Esophagus muscularis mucosa (tissue), 4 donors: ENCODE results near the gene HCFC1R1. TPM values are rescaled to one million over a fixed set of nuclear protein-coding genes. Genes with fewer than 3 reads are reported as not detected.
A peak's percentile ranks its signal among the peaks of the same experiment; 100 is the strongest.

ENCODE experiments used
- DNase-seq: peaks from one replicate; pipeline ENCODE4 v3.0.0-alpha.2; 2017; ENCODE audit errors: extremely low spot score
- H3K27ac ChIP-seq, 4 donors: fragments of 200-600 bp; sonication (generic); replicated peaks in 1 of 4; 1 replicate in 3 of 4; 2 replicates in 1 of 4; pipeline ENCODE4 v1.5.1; 2016 to 2019; ENCODE audit warnings: mild to moderate bottlenecking in 1 of 4
- H3K27me3 ChIP-seq, 4 donors: fragments of 200-600 bp; sonication (generic); one replicate each; pipeline versions ENCODE4 v1.5.1 to v1.6.0; 2016 to 2019
- H3K36me3 ChIP-seq, 4 donors: fragments of 200-600 bp; sonication (generic); one replicate each; pipeline ENCODE4 v1.5.1; 2016 to 2019
- H3K4me1 ChIP-seq, 4 donors: fragments of 200-600 bp; sonication (generic); one replicate each; pipeline ENCODE4 v1.5.1; 2016 to 2019
- H3K4me3 ChIP-seq, 4 donors: fragments of 200-600 bp; sonication (generic); 1 replicate in 2 of 4; 2 replicates in 2 of 4; pipeline ENCODE4 v1.5.1; 2016 to 2019; ENCODE audit warnings: mild to moderate bottlenecking in 4 of 4, moderate library complexity in 1 of 4
- H3K9me3 ChIP-seq, 4 donors: fragments of 200-600 bp; sonication (generic); 1 replicate in 3 of 4; 2 replicates in 1 of 4; pipeline ENCODE4 v1.5.1; 2016 to 2019
- EP300 ChIP-seq: sonication (generic); formaldehyde crosslinking; IDR thresholded peaks from one replicate; pipeline ENCODE4 v1.6.1; 2017; ENCODE audit warnings: antibody characterized with exemption
- POLR2A ChIP-seq: fragments of 450-650 bp; IDR thresholded peaks from one replicate; pipeline ENCODE4 v1.6.1; 2017; ENCODE audit warnings: antibody characterized with exemption, moderate library complexity, mild to moderate bottlenecking, low read depth
- POLR2AphosphoS5 ChIP-seq, 2 donors: sonication (generic); formaldehyde crosslinking; IDR thresholded peaks; one replicate each; pipeline ENCODE4 v1.6.1; 2017; ENCODE audit warnings: antibody characterized with exemption in 2 of 2
- WGBS: methylation state at CpG from one replicate; pipeline ENCODE4 v1.1.5; 2018; 5-methylcytosine and 5-hydroxymethylcytosine counted together
- intact Hi-C: fragments of 100-400 bp; cut with DNase I; formaldehyde crosslinking; loops from one replicate; pipeline ENCODE4 v1.15.1; 2023
- total RNA-seq, 4 donors: library from RNA; depleted of rRNA; stranded (reverse); fragments of >200 nt; gene quantifications; one replicate each; pipeline versions ENCODE4 v1.1.0 to v1.2.1, GENCODE V29; 2016
- TF ChIP-seq, protein P1 (sequence below), 3 experiments: fragments of 200-600 bp in 2 of 3; fragments of 450-650 bp in 1 of 3; sonication (generic) in 2 of 3; IDR thresholded peaks; one replicate each; pipeline ENCODE4 v1.5.1; 2017 to 2019; ENCODE audit warnings: antibody characterized with exemption in 3 of 3, mild to moderate bottlenecking in 2 of 3, moderate library complexity in 1 of 3

The HCFC1R1 gene
- total RNA-seq, 4 donors from 2014 or later = 28.8 to 134 (median 72.2) TPM

GRCh38 chr16:3046641-3047386, 23.1 kb upstream of the HCFC1R1 start:
- intact Hi-C loops = no loop called here
- TF ChIP-seq POLR2AphosphoS5 (IDR thresholded peaks at IDR 0.05) (no peak), EP300 (no peak)
- H3K4me1 ChIP-seq = peaks cover 20 to 25% (median 23%) of the 10 kb centered on the region in 4 donors
- 2% methylated on average over 16 of the region's 54 CpGs for WGBS
- peaks cover 6 to 98% (median 55%) of the 10 kb centered on the region in 4 donors for H3K27me3 ChIP-seq
- DNase-seq = no peak
- no peaks in the 10 kb centered on the region for H3K9me3 ChIP-seq
- no peaks in the 10 kb centered on the region for H3K36me3 ChIP-seq
- no peak overlapping the region for H3K27ac ChIP-seq
- peak overlapping the region; percentile 48 to 60 (median 54) for H3K4me3 ChIP-seq

GRCh38 chr16:3045758-3046640, 22.3 kb upstream of the HCFC1R1 start, which contains the start of gene MMP25:
Gene MMP25, plus strand, starts transcription at chr16:3046561. Its CDS starts 357 bp downstream, at chr16:3046918.
- intact Hi-C loops = no loop called here
- no peaks in the 10 kb centered on the region for H3K9me3 ChIP-seq
- no peaks in the 10 kb centered on the region for H3K36me3 ChIP-seq
- DNase-seq = no peak
- TF ChIP-seq POLR2AphosphoS5 (IDR thresholded peaks at IDR 0.05) = no peak
- TF ChIP-seq POLR2A = no peak
- TF ChIP-seq EP300 = no peak
- TF ChIP-seq, protein P1, sequence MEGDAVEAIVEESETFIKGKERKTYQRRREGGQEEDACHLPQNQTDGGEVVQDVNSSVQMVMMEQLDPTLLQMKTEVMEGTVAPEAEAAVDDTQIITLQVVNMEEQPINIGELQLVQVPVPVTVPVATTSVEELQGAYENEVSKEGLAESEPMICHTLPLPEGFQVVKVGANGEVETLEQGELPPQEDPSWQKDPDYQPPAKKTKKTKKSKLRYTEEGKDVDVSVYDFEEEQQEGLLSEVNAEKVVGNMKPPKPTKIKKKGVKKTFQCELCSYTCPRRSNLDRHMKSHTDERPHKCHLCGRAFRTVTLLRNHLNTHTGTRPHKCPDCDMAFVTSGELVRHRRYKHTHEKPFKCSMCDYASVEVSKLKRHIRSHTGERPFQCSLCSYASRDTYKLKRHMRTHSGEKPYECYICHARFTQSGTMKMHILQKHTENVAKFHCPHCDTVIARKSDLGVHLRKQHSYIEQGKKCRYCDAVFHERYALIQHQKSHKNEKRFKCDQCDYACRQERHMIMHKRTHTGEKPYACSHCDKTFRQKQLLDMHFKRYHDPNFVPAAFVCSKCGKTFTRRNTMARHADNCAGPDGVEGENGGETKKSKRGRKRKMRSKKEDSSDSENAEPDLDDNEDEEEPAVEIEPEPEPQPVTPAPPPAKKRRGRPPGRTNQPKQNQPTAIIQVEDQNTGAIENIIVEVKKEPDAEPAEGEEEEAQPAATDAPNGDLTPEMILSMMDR (IDR thresholded peaks at IDR 0.05) = no peak
- no peak within 1 kb of the TSS for H3K27ac ChIP-seq
- H3K27me3 ChIP-seq = peaks cover 6 to 97% (median 55%) of the 10 kb centered on the region in 4 donors
- peak within 1 kb of the TSS; percentile 48 to 60 (median 54) for H3K4me3 ChIP-seq
- WGBS = under 1% methylated on average over 34 of the region's 86 CpGs
- H3K4me1 ChIP-seq = peaks cover 20 to 25% (median 23%) of the 10 kb centered on the region in 4 donors

GRCh38 chr16:3044708-3045107, 21.0 kb upstream of the HCFC1R1 start:
- Histone ChIP-seq H3K4me1 (peaks cover 20 to 25% (median 23%) of the 10 kb centered on the region in 4 donors), H3K27ac (no peak overlapping the region), H3K9me3 (no peaks in the 10 kb centered on the region), H3K27me3 (peaks cover 6 to 98% (median 57%) of the 10 kb centered on the region in 4 donors), H3K4me3 (peak overlapping the region in 1 of 4 donors; percentile 53), H3K36me3 (no peaks in the 10 kb centered on the region)
- no peak for DNase-seq
- TF ChIP-seq POLR2AphosphoS5 (IDR thresholded peaks at IDR 0.05) (no peak), POLR2A (no peak), EP300 (no peak)
- TF ChIP-seq, protein P1 (IDR thresholded peaks at IDR 0.05) = no peak
- intact Hi-C loops = no loop called here
- 90% methylated on average over 6 of the region's 6 CpGs for WGBS

GRCh38 chr16:3042376-3042775, 18.6 kb upstream of the HCFC1R1 start:
- Histone ChIP-seq H3K4me1 (peaks cover 20 to 25% (median 23%) of the 10 kb centered on the region in 4 donors), H3K9me3 (no peaks in the 10 kb centered on the region), H3K27ac (no peak overlapping the region), H3K4me3 (no peak overlapping the region), H3K27me3 (peaks cover 6 to 98% (median 56%) of the 10 kb centered on the region in 4 donors), H3K36me3 (no peaks in the 10 kb centered on the region)
- DNase-seq = no peak
- intact Hi-C loops = no loop called here
- TF ChIP-seq POLR2A (no peak), POLR2AphosphoS5 (IDR thresholded peaks at IDR 0.05) (no peak), EP300 (no peak)
- TF ChIP-seq, protein P1 (IDR thresholded peaks at IDR 0.05) = no peak
- 81% methylated on average over 3 of the region's 3 CpGs for WGBS

DNA sequence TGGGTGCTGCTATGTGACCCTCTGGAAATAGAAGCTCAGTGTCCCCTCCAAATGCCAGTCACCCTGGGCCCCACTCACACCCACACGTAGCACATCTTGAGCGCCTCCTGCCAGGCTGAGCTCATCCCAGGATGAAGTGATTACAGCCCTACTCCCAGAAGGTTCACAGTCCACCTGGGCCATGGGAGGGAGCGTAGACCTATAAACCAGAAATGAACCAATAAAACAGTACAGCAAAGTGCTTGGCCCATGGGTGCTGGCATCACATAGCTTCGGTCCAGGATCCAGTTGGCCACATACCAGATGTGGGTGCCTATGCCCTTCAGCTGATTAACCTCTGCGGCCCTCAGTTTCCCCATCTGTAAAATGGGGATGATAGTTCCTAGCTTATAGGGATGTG, 15.2 kb upstream of the HCFC1R1 start:
- peaks cover 7 to 13% (median 10%) of the 10 kb centered on the region in 4 donors for H3K4me1 ChIP-seq
- intact Hi-C loops = no loop called here
- 87% methylated on average over 5 of the region's 5 CpGs for WGBS
- DNase-seq = no peak
- no peak overlapping the region for H3K4me3 ChIP-seq
- H3K27ac ChIP-seq = no peak overlapping the region
- H3K9me3 ChIP-seq = no peaks in the 10 kb centered on the region
- no peaks in the 10 kb centered on the region for H3K36me3 ChIP-seq
- TF ChIP-seq, protein P1 (IDR thresholded peaks at IDR 0.05) = no peak
- TF ChIP-seq EP300 (no peak), POLR2A (no peak), POLR2AphosphoS5 (IDR thresholded peaks at IDR 0.05) (no peak)
- H3K27me3 ChIP-seq = peaks cover 0 to 98% (median 49%) of the 10 kb centered on the region in 4 donors
